T-helper 1 cell (primary cell): Measurements from ENCODE around the gene COX18.

Source experiments
- DNase-seq, 5 donors: peaks; one replicate each; pipeline ENCODE4 v3.0.0-alpha.2; 2012 to 2020
- total RNA-seq, 4 donors: gene quantifications; one replicate each; lab custom pipeline; 2026; lab: John Stamatoyannopoulos, UW

Gene COX18, protein sequence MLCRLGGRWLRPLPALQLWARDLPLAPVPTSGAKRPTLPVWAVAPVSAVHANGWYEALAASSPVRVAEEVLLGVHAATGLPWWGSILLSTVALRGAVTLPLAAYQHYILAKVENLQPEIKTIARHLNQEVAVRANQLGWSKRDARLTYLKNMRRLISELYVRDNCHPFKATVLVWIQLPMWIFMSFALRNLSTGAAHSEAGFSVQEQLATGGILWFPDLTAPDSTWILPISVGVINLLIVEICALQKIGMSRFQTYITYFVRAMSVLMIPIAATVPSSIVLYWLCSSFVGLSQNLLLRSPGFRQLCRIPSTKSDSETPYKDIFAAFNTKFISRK
- 17.1 to 31.8 (median 20.1) reads per million in 4 donors for total RNA-seq

DNA sequence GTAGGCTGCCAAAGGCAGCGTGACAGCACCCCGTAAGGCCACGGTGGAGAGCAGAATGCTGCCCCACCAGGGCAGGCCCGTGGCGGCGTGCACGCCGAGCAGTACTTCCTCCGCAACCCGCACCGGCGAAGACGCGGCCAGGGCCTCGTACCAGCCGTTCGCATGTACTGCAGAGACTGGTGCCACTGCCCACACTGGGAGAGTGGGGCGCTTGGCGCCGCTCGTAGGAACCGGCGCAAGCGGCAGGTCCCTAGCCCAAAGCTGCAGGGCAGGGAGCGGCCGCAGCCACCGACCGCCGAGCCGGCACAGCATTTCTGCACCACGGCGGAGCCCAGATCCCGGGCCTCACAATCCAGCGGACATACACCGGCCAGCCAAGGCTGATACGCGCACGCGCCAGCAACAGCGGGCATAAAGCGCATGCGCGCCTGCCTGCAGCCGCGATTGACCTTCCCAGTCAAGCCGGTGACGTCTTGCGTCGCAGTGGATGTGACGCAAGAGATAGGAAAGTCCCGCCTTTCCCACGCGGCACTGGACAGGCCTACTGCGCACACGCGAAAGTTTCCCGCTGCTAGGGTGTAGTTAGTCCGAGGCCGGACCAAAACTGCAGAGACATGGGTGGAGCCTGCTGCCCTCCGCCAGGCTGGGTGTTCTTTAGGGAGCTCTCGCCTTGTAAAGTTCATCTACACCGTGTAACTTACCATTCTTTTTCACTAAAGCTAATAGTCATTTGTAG, at the start of gene COX18:
Gene COX18, minus strand, starts transcription at position 379 of the 736 bp plus-strand sequence. Its CDS starts 67 bp downstream, at position 312.
- DNase-seq, result peak; percentile 91 to 98 (median 92)

DNA sequence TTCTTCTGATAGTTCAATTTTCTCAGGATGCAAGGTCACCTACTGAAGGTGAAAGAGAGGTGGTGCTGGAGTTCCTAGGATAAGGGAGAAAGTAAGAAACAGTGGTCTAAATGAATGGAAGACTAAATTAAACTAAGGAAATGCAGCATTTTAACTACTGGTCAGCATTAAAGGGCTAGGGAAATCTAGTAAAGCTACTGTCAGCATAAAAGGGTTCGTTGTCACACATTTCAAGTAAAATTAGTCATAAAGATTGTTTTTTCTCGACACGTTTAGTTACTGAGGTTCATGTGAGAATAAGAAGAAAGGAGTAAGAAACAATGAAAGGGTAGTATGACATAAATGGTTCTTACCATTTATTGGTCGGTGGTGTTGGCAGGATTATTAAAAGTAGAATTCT, 40.0 kb upstream of the COX18 start:
- no peak for DNase-seq

DNA sequence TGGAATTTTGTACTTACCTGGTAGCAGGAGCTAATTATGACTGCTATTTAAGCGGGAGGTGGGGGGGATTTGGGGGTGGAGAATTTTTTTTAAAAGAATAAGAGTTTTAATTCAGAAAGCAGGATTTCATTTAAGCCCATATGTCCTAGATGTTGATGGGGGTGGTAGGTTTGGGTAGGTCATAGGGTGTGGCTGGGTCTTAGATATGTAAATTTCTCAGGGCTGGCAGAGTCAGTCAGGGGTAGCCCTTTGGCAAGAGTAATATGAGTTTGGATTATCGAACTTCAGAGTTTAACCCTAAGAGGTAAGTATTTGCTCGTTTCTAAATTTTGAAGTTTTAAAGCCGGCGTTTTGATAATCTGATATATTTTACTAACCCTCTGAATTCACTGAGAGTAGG, 35.2 kb upstream of the COX18 start:
- DNase-seq, result no peak

DNA sequence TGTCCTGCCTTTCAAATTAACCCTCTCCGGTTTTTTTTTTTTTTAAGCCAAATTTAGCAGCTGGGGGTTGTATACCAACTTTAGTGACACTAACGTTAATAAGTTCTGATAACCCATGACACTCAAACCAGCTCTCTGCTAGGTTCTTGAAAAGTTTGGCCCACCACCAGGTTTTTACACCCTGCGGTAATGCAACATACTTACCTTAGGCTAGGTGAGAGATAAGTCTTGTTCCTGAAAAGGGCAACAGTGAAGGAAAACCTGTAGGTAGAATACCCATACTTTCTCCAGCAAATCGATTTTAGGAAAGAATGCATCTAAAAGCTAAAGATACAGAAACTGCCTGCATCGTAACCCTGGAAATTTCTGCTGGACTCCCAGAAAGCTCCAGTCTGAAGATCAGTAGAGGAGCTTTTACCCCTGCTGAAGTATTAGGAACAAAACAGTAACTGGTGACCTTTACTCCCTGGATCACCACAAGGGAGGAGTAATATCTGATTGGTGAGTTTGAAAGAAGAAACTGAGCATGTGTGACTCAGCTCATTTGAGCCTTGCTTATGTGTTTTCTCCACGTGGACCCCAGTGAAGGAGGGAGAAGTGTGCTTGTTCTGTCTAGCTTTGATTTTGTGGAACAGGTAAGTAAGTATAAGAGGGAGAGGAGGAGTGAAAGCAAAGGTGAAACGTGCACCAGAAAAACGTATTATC, 34.4 kb upstream of the COX18 start:
- DNase-seq, result no peak

DNA sequence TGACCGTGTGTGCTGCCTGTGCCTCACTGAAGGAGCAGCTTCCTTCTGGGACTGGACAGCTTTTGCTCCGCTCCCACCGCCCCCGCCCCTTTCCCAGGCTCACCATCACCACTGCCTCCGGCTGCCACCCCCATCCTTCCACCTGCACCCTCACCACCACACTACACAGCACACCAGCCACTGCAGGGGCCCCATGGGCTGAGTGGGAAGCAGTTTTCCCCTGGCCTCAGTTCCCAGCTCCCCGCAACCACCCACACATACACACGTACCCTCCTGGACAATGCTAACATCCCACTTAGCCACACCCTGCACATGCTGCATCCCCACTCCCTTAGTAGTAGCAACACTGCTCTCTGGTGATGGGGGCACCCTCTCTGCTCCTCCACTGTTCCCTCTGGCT, 29.6 kb upstream of the COX18 start:
- DNase-seq, result no peak

DNA sequence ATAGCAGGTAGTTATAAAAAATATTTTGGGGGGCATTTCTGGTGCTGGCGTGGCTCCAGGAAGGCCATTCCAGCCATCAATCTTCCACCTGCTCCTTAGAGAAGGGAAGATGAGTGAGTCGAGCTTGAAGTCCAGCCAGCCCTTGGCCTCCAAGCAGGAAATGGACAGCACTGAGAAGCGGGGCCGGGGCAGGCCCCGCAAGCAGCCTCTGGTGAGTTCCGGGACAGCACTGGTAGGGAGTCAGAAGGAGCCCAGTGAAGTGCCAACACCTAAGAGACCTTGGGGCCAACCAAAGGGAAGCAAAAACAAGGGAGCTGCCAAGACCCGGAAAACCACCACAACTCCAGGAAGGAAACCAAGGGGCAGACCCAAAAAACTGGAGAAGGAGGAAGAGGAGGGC, 29.2 kb upstream of the COX18 start:
- no peak for DNase-seq

DNA sequence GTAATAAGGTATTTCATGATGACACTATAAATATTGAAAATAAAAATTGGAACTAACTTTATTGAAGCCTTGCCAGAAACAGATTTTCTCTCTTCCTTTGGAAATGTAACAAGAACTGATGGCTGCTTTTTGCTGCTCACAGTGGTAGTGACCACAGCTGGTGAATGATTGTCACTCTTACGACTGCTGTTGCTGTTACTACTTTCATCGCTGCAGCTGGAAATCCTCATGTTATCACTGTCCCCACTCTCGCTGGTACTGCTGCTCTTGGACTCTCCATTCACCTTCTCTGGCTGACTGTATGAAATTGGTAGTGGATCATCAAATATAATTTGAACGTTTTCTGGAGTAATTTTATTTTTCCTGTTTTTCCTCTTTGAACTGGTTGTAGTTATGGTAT, 28.5 kb upstream of the COX18 start:
- DNase-seq, result no peak

DNA sequence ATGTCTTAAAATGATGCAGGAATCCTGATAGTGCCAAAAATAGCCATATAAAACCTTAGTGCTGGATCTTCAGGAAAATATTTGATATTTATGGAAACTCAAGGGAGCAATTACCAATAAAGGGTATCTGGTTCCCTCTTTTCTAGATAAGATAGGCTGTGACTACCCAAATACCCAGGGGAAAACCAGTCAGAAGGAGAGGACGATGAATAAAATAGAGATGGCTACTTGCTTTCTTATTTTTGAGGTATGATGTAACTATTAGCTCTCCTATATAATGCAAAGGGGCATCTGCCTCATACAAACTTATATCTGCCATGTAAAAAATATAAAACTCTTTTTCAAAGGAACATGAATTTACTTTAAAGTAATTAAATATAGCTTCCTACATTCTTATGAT, 23.4 kb upstream of the COX18 start:
- DNase-seq, result no peak

DNA sequence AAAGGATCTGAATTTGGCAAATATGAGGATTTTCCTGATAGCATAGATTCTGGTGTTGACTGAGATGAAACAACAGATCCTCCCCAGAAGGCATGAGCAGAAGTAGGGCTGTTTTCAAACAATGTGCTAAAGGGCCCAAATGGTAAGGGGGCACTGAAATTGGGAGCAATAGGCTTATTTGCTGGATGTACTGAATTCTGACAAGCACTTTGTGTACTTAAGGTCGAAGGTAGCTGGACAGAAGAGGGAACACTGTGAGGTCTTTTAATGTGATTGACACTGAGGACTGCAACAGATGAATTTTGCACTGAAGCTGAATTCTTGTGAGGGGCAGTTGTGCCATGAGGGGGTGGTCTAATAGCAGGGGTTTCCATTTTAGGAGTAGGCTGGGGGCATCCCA, 21.2 kb upstream of the COX18 start:
- DNase-seq, result no peak

DNA sequence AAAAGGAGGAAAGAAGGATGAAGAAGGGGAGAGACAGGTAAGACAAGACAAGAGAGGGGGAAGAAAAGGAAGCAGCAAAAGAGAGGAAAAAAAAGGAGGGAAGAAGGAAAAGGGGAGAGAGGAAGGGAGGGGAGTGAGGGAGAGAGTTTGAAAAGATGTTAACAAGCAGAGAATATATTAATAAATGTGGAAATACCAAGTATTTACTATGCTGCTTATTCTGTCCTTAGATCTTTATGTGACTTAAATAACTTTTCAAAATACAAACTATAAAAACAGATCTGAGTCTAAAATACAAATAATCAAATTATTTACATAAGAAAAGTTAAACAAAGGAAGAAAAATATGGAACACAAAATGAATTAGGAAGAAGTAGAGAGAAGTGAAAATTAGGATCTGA, 18.4 kb upstream of the COX18 start:
- no peak for DNase-seq

DNA sequence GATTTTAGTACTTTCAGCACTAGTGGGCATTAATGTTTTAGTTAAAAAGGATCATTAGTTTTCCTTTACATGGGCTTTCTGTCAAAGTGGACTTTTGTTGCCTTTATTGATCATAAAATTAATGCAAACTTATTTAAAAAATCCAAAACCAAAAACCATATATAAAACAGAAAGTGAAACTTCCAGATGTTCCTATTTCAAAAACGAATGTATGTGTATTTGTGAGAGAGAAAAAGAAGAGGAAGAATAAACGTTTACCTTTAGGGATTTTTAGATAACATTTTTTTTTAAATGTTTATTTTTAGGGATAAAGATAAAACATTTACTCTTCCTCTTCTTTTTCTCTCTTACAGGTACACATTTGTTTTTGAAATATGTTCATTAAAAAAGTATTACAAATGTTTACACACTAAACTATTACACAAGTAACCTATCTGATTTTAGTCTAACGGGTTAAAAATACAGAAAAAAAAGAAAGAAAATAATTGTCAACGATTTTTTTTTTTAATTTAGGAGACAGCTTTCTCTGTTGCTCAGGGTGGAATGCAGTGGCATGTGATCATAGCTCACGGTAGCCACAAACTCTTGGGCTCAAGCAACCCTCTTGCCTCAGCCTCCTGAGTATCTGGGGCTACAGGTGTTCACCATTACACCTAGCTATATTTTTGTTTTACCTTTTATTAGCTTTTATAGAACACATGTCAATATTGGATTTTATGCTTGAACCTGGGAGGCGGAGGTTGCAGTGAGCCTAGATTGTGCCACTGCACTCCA, 16.8 kb upstream of the COX18 start:
- DNase-seq, result no peak

DNA sequence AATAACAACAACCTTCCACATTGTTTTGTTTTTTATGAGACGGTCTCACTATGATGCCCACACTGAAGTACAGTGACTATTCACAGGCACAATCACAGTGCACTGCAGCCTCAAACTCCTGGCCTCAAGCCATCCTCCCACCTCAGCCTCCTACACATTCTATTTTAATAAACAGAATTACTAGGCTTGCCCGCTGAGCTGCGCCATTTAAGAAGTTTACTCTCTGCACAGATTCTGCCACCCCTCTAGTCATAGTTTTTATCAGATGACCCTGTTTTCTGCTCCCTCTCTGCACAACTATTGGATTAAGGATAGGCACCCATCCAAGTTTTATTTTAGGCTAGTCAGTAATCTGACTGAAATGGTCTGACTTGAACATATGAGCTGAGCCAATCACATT, 11.3 kb upstream of the COX18 start:
- DNase-seq, result no peak

DNA sequence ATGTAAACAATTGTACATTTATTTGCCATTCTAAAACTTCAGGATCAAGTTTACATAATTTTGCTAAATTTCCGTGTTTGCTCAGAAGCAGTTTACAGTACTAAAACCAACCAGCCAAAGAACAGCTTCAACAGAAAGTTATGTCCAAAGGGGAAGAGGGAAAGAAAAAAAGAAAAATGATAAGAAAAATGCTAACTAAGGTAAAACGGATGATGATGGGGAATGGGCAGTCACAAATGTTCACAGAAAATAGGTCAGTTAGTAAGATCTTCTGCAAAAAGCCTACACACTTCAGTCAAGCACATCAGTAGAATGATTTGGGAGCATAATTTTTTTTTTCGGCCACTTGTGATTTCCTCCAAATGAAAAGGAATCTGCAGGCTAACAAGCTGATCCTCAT, 6.3 kb upstream of the COX18 start:
- DNase-seq, result no peak

DNA sequence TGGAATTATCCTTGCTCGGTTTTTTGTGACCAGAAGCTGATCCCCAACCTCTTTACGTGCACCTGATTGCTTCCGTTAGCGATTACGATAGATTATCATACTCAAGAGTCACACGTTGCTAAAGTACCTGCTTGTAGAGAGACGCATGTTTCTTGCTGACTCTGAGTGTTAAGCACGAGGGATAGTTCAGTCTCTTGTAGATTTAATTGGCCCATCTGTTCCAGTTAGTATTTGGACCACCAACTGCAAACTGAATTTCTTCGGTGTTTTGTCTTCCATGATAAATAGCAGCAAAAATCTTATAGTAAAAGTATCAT, 516 bp upstream of the COX18 start:
- no peak for DNase-seq

DNA sequence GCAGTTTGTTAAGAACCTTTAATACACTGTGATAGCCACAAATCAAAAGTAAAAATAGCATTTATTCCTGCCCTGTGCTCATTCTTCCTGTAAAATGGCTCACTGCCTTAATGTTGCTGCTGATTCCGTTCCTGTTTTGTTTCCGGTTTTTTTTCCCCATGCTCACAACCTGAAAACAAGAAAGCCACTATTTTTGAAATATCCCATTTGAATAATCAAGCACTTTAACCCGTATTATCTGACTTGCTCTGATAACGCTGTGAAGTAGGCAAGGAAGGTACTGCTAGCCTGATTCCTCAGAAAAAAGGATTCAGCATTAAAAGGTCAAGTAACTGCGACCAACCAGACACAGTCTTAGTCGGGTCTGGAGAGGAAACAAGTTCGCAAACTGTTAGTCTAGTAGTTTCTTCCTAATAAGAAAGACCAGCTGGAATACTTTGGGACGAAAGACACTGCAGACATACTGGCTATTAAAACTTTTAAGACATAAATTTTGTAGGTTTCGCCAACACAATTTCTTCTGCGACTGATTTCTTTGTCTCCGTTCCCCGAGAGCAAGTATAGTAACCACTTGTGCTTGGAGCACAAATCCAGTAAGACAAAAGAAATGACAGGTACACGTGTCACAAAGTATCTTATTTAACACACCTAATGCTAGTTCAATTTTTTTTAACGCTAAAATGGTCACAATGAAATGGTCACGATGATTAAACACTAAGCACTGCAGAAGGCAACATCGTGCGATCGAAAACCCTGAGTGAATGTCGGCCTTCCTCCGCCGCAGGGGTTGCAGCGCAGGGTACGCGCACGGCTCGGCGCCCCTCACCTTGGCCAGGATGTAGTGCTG, 802 bp downstream of the COX18 start:
- DNase-seq, result peak in 1 of 5 donors; percentile 48

DNA sequence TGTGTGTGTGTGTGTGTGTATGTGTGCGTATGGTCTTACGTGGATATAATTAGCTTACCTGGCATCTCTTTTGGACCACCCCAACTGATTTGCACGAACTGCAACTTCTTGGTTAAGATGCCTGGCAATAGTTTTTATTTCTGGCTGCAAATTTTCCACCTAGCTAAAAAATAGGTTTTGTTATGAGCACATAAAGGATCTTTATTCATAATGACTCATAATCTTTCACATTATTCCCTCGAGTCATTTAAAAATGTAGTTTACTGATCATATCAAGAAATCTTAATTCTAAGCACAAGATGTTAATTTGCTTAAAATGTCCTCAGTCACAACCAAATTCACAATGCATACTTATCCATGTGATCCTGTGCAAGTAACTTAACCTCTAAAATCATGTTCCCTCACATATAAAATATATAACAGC, 1.5 kb downstream of the COX18 start:
- peak in 1 of 5 donors; percentile 50 for DNase-seq

DNA sequence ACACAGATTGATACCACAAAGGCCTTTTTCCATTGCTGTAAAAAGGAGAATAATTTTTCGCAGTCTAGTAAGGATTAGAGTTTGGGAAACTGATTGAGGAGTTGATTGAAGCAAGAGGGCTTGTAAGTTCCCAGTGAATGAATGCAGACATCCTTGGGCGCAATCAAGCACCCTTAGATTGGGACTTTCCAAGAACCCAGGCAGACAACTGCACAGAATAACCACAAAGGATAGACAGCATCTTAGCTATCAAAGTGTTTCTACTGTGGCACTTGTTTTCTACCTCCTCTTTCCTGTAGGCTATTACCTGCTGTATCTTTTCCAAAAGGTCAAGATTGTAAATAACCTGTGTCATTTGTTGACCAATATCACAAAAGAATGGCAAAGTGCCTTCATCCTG, 2.6 kb downstream of the COX18 start:
- peak in 3 of 5 donors; percentile 12 to 48 (median 29) for DNase-seq

DNA sequence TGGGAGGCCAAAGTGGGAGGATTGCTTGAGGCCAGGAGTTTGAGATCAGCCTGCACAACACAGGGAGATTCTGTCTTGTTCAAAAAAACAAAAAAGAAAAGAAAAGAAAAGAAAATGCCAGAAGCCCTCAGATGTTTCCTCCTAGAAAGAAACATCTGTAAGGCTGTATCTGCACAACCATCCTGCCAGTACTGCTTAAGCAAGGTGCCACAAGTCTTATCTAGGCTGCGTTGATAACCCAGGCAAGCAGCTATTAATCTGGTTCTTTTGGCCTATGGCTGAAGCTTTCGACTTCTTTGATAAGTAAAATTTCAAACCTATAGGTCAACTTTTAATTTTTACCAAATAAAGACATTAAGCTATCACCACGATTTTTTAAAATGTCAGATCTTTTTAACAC, 3.1 kb downstream of the COX18 start:
- no peak for DNase-seq

DNA sequence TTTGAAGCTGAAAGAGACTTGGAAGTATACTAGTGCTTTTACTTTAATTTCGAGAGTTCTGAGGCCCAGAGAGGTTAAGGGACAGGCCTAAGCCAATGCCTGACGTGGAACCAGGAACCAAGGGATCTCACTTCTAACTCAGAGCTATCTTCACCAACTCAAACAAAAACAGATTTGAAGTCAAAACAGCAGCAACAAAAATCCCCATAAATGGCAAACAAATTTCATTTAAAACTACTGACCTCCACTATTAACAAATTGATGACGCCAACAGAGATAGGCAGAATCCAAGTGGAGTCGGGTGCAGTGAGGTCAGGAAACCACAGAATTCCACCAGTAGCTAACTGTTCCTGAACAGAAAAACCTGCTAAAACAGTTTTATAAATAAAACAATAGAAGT, 5.0 kb downstream of the COX18 start:
- DNase-seq, result no peak

DNA sequence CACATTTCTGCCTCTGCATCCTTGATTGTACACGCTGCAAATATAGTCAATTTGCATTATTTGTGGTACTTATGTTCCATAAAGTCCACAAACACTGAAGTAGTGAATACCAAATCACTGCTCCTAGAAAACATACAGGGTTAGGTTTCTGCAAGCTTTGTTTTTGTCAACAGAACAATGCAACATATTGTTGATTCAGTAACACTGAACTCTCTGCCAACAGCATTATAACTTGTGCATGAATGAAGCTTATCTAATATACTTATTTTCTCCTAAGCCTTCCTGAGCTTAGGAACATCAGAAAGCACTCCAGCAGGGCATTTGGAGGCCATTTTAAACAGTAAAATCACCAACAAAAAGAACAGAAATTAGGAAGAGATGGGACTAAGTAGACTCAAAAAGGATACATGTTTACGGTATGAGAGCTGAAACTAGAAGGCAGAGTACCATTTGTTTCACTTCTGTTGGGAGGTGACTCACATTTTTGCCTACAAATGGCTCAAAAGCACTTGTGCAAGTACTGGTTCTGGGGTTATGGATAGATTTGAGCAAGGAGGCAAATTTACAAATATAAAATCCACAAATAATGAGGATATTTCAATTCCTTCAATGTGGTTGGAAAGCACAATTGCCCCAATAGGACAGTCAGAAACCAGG, 14.1 kb downstream of the COX18 start:
- DNase-seq, result peak in 1 of 5 donors; percentile 33

DNA sequence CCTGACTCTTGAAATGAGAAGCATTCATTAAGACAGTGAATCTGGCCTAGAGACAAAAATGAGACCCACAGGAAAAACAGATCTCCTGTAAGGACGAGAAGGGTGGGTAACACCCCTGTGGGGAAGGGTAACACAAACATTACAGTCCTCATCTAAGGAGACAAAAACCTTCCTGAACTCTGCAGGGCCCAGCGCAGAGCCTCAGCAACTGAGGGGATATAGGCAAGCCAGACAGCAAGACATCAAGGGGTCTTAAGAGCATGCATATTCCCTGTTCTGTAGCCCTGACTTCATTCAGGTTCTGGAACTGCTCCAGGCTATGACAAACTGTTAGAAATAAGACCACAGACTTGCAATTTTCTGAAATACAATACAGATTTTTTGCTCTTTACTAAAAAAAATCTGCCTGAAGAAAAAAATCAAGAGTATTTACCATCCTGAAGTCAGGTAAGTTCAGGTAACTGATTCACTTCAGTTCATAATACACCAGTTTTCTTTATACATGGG, 15.5 kb downstream of the COX18 start:
- DNase-seq, result no peak
